ELF-1 (cell line): ENCODE data around the gene TMEM92.
"Not testable (repeated sequence)": the region's sequence is repeated elsewhere in the genome, so short reads cannot be mapped to it uniquely, and the experiment has no call there.

Experiments used
- DNase-seq: peaks from one replicate; pipeline ENCODE4 v3.0.0-alpha.2; 2016; ENCODE audit warnings: low read depth, low spot score

The TMEM92 gene

GRCh38 chr17:50275279-50275678 lies 1.0 kb downstream of the TMEM92 start:
- no peak for DNase-seq

- DNase-seq = no peak
These were observed 2.5 kb downstream of the TMEM92 start for GRCh38 chr17:50276588-50277356.

DNA sequence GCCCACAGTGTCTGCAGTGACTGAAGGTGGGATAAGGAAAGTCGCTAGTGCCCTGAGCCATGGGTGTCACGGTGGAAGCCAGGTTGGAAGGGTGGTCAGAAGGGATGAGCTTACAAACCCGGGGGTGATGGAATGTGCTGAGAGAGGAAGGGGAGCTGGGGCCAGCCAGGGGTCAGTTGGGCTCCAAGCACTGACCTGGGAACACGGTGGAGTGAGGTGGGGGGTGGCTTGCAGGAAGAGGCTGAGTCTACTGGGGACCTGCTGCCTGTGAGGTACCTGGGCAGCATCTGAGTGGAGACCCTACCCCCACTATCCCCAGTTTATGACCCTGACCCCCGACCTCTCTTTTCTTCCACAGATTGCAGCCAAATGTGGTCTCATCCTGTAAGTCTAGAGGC lies 3.1 kb downstream of the TMEM92 start:
- DNase-seq = no peak

- DNase-seq = no peak
These were observed 4.4 kb downstream of the TMEM92 start for GRCh38 chr17:50278526-50279180.

- no peak for DNase-seq
These were observed 4.9 kb downstream of the TMEM92 start for GRCh38 chr17:50279181-50279526.

- DNase-seq = no peak
These were observed 5.4 kb downstream of the TMEM92 start for GRCh38 chr17:50279639-50280038.

DNA sequence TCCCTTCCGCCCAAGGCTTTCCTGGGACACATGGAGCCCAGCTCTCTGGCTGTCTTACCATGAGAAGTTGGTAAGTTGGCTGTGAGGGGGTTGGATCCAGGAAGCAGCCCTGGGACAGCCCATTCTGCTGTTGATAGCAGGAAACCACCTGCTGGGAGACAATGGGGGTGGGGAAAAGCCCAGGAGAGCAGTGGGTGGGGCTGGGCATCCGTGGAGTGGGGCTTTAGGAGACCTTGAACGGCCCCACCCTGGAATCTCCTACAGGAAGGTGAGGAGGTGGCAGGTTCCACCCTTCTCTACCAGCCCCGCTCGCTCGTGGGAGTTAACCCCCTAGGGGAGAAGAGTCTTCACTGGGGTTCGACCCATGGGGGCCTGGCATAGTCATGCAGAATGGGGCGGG lies 5.8 kb downstream of the TMEM92 start:
- no peak for DNase-seq

DNA sequence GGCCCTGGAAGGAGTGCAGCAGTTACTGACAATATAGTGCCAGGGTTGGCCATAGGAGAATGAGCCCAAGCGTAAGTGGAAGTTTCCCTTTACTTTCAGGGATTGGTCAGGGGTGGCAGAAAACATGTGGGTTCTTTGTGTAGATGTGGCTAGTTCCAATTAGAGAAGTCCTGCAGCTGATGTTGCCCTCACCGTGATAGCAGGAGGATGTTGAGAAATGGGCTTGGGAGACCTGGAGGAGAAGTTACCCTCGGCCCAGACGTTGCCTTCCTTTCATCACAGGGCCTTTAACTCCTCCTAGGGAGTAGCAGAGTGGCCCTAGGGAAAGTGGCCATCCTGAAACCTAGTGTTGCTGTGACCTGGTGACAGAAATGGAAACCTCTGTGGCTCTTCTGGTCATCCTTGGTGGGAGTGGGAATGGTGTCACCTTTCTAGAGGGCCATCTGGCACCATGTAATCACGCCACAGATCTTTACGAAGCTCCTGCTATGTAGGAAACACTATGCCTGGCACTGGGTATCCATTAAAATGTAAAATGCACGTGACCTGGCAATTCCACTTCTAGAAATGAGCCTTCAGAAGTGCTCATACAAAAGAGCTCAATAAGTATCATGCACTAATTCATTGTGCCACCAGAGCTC lies 6.7 kb downstream of the TMEM92 start:
- no peak for DNase-seq

DNA sequence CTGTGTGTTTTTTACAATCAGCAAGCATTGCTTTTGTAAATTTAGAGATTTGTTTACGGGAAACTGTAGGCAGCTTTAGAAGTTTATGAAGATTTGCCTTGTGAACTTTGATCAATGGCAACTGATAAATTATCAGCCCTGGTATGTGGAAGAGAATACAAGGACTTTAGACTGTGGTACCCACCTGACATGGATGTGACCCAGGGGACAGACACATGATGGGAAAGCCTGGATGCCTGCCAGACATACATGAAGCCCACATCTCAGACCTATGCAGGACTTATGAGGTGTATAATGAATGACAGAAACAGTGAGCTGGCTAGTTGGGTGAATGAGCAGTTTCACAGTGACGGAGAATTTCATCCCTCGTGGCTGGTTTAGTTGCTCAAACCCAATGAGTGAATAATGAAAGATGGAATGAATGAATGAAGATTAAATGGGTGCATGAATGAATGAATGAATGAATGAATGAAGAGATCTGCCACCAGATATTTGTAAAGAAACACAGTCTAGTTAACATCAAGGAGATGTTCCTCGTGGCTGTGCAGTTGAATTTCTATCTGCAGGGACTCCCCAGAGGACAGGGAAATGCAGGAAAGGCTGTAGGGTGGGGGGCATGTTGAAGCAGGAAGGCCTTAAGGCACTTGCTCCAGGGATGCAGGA lies 7.6 kb downstream of the TMEM92 start:
- no peak for DNase-seq

GRCh38 chr17:50283246-50283645 lies 9.0 kb downstream of the TMEM92 start:
- no peak for DNase-seq

GRCh38 chr17:50283714-50284113 lies 9.4 kb downstream of the TMEM92 start:
- DNase-seq = no peak

DNA sequence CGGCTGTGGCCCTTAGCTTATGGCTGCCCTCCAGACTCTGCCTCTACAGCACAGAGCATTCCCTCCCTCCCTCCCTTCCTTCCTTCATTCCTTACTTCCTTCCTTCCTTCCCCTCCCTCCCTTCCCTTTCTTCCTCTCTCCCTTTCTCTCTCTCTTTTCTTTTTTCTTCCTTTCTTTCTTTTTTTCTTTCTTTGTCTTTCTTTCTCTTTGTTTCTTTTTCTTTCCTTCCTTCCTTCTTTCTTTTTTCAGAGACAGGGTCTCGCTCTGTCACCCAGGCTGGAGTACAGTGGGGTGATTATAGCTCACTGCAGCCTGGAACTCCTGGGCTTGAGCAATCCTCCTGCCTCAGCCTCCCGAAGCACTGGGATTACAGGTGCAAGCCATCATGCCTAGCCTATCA lies 11.7 kb downstream of the TMEM92 start:
- DNase-seq = no peak

DNA sequence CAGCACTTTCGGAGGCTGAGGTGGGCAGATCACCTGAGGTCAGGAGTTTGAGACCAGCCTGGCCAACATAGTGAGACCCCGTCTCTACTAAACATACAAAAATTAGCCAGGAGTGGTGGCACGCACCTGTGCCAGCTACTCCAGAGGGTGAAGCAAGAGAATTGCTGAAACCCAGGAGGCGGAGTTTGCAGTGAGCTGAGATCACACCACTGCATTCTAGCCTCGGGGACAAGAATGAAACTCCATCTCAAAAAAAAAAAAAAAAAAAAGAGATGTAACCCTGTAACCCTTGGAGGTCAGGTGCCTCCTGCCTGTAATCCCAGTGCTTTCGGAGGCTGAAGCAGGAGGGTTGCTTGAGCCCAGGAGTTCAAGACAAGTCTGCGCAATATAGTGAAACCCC lies 13.0 kb downstream of the TMEM92 start:
- DNase-seq = not testable (repeated sequence)

- DNase-seq = no peak
These were observed 14.0 kb downstream of the TMEM92 start for GRCh38 chr17:50288306-50288705.

DNA sequence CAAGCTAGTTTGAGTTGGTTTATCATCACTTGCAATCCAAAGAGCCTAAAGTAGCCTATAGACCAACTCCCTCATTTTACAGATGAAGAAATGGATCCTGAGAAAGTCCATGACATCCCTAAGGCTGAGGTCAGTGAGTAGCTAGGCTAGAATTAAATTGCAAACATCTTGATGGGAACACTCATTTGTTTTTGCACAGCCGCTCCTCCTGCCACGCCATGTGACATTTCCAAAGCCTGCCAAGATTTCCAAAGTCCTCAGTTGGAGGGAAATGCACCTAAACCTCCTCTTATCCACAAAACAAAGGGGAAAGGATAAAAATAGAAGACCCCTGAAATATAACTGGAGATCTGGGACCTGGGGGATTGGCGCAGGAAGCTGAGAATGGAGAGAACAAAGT lies 15.0 kb downstream of the TMEM92 start:
- no peak for DNase-seq

DNA sequence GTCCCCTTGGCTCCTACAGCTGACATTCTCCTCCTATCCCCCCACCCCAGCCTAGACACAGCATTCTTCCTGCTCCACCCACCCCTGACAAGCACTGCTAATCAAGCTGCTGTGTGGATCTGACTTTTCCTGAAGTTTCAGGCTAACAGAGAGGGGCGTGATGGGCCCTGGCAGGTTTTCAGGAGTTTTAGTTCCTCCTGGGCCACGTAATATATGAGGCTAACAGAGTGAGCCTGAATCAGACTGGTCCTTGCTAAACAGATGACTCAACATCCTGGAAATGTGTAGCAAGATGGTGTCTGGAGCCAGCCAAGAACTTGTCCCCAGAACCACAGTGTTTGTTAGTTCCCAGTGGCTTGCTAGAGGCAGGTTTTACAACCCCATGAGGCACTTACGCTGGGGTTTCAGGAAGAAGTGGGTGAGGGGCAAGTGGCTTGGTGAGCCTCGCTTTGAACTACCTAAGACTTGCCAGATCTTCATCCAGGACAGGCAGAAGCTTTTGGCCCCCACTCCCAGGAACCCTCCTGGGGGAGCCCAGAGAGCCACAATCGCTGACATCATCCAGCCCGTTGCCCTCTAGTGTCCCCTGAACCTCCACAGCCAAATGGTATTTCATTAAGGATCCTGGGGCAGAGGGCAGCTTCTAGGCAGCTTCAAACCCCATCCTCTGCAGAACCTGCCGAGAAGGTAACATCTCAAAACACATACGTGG lies 15.9 kb downstream of the TMEM92 start:
- DNase-seq = peak; percentile 37

- no peak for DNase-seq
These were observed 16.7 kb downstream of the TMEM92 start for GRCh38 chr17:50290933-50291332.

GRCh38 chr17:50292465-50292864 lies 18.2 kb downstream of the TMEM92 start:
- DNase-seq = no peak

DNA sequence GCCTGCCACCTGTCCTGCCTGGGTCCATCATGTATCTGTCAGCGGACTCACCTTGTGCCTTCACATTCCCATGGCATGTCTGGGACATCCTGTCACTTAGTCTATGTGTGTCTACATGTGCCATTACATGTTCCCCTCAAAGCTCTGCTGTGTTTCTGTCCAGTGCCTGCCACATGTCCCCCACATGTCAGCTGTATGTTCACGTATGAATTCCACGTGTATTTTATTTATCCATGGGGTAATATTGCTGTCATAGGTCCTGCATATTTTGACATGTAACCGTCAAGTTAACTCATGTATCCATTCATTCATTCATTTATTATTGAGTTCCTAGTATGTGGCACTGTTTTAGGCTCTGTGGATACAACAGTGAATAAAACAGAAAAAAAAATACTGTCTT lies 20.8 kb downstream of the TMEM92 start:
- DNase-seq = no peak

GRCh38 chr17:50297407-50297865 lies 23.2 kb downstream of the TMEM92 start:
- peak; percentile 84 for DNase-seq

GRCh38 chr17:50298018-50298417 lies 23.8 kb downstream of the TMEM92 start:
- peak; percentile 59 for DNase-seq

DNA sequence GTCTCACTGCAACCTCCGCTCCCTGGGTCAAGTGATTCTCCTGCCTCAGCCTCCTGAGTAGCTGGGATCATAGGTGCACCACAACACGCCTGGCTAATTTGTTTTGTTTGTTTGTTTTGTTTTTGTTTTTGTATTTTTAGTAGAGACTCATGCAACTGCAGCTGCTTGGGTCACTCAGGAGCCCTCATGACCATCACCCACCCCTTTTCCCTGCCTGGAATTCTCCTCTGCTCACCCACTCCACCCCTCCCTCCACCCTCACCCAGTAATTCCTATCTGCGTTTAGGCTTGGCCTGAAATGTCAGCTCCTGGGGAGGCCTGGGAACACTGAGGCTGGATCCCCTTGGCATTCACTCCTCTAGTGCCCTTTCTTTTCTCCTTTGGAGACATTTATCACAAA lies 25.5 kb downstream of the TMEM92 start:
- DNase-seq = no peak
